SK-N-SH treated with all-trans-retinoic acid at 6 μM for 48 hours (cell line): ENCODE results near the gene MIOX.

ENCODE experiments used
- ATAC-seq: fragments of 200-7000 bp; cut with Tn5 transposase; 3 replicates; pipeline ENCODE4 v1.9.1; 2020; ENCODE audit warnings: mild to moderate bottlenecking, moderate library complexity
- ARNTL ChIP-seq: fragments of 450-650 bp; formaldehyde crosslinking; IDR thresholded peaks from 2 replicates; pipeline ENCODE4 v1.5.0; 2020; ENCODE audit warnings: low read depth, mild to moderate bottlenecking, moderate library complexity, borderline replicate concordance
- BACH2 ChIP-seq: fragments of 250-450 bp; sonication (Bioruptor Pico); IDR thresholded peaks from 2 replicates; pipeline ENCODE4 v1.9.0; 2021; ENCODE audit warnings: mild to moderate bottlenecking, borderline replicate concordance
- CSDC2 ChIP-seq: fragments of 250-450 bp; sonication (Bioruptor Pico); IDR thresholded peaks from 2 replicates; pipeline ENCODE4 v1.5.0; 2020; ENCODE audit warnings: mild to moderate bottlenecking, moderate library complexity
- ESRRG ChIP-seq: fragments of 250-450 bp; sonication (Bioruptor Pico); IDR thresholded peaks from 2 replicates; pipeline ENCODE4 v1.6.1; 2021; ENCODE audit warnings: mild to moderate bottlenecking
- GLIS3 ChIP-seq: fragments of 250-450 bp; sonication (Bioruptor Pico); IDR thresholded peaks from 2 replicates; pipeline ENCODE4 v1.5.0; 2020; ENCODE audit warnings: mild to moderate bottlenecking, moderate library complexity
- ISL1 ChIP-seq: fragments of 250-450 bp; sonication (Bioruptor Pico); IDR thresholded peaks from 2 replicates; pipeline ENCODE4 v2.1.2; 2022; ENCODE audit warnings: mild to moderate bottlenecking, moderate library complexity
- OSR1 ChIP-seq: fragments of 250-450 bp; sonication (Bioruptor Pico); IDR thresholded peaks from 2 replicates; pipeline ENCODE4 v1.8.0; 2022; ENCODE audit warnings: moderate library complexity, mild to moderate bottlenecking, inconsistent platforms
- PPARA ChIP-seq: fragments of 250-450 bp; sonication (Bioruptor Pico); IDR thresholded peaks from 2 replicates; pipeline ENCODE4 v1.5.0; 2020; ENCODE audit warnings: mild to moderate bottlenecking, borderline replicate concordance
- RARB ChIP-seq: fragments of 250-450 bp; sonication (Bioruptor Pico); IDR thresholded peaks from 2 replicates; pipeline ENCODE4 v1.8.0; 2021; ENCODE audit warnings: mild to moderate bottlenecking, moderate library complexity
- SNAI2 ChIP-seq: fragments of 250-450 bp; sonication (Bioruptor Pico); IDR thresholded peaks from 2 replicates; pipeline ENCODE4 v1.5.0; 2020; ENCODE audit warnings: mild to moderate bottlenecking, moderate library complexity
- TCF4 ChIP-seq: fragments of 250-450 bp; sonication (Bioruptor Pico); IDR thresholded peaks from 2 replicates; pipeline ENCODE4 v1.8.0; 2021; ENCODE audit warnings: mild to moderate bottlenecking, moderate library complexity, borderline replicate concordance
- TOX ChIP-seq: fragments of 250-450 bp; sonication (Bioruptor Pico); IDR thresholded peaks from 2 replicates; pipeline ENCODE4 v1.8.0; 2021; ENCODE audit warnings: mild to moderate bottlenecking, moderate library complexity, borderline replicate concordance
- ZC3H10 ChIP-seq: fragments of 250-450 bp; sonication (Bioruptor Pico); IDR thresholded peaks from 2 replicates; pipeline ENCODE4 v1.5.1; 2021; ENCODE audit warnings: mild to moderate bottlenecking, moderate library complexity
- ZFP3 ChIP-seq: fragments of 250-450 bp; sonication (Bioruptor Pico); IDR thresholded peaks from 2 replicates; pipeline ENCODE4 v1.5.0; 2020; ENCODE audit warnings: mild to moderate bottlenecking, moderate library complexity
- ZFP30 ChIP-seq: fragments of 450-650 bp; formaldehyde crosslinking; IDR thresholded peaks from 2 replicates; pipeline ENCODE4 v1.5.0; 2022; ENCODE audit warnings: mild to moderate bottlenecking, moderate library complexity
- ZNF565 ChIP-seq: fragments of 450-650 bp; formaldehyde crosslinking; conservative IDR thresholded peaks from 2 replicates; pipeline ENCODE4 v1.5.0; 2020; ENCODE audit warnings: low read depth, mild to moderate bottlenecking, moderate library complexity
- ZNF70 ChIP-seq: fragments of 450-650 bp; formaldehyde crosslinking; IDR thresholded peaks from 2 replicates; pipeline ENCODE4 v1.5.0; 2020; ENCODE audit warnings: mild to moderate bottlenecking, moderate library complexity
- ZNF8 ChIP-seq: fragments of 450-650 bp; formaldehyde crosslinking; IDR thresholded peaks from 2 replicates; pipeline ENCODE4 v1.5.0; 2020; ENCODE audit warnings: mild to moderate bottlenecking, moderate library complexity
- TF ChIP-seq, protein P1 (sequence below): fragments of 250-450 bp; sonication (Bioruptor Pico); IDR thresholded peaks from 2 replicates; pipeline ENCODE4 v1.5.0; 2020; ENCODE audit warnings: mild to moderate bottlenecking, moderate library complexity
- TF ChIP-seq, protein P2 (sequence below): fragments of 250-450 bp; sonication (Bioruptor Pico); IDR thresholded peaks from 2 replicates; pipeline ENCODE4 v1.8.0; 2021; ENCODE audit warnings: low read depth, mild to moderate bottlenecking, moderate library complexity, borderline replicate concordance
- TF ChIP-seq, protein P3 (sequence below): fragments of 250-450 bp; sonication (Bioruptor Pico); IDR thresholded peaks from 2 replicates; pipeline ENCODE4 v1.8.0; 2020; ENCODE audit warnings: mild to moderate bottlenecking, moderate library complexity, borderline replicate concordance
- TF ChIP-seq, protein P4 (sequence below): fragments of 250-450 bp; sonication (Bioruptor Pico); IDR thresholded peaks from 2 replicates; pipeline ENCODE4 v1.5.1; 2020; ENCODE audit warnings: low read depth, mild to moderate bottlenecking, moderate library complexity
- TF ChIP-seq, protein P5 (sequence below): fragments of 250-450 bp; sonication (Bioruptor Pico); IDR thresholded peaks from 2 replicates; pipeline ENCODE4 v1.5.1; 2021; ENCODE audit warnings: mild to moderate bottlenecking, moderate library complexity

Gene MIOX

DNA sequence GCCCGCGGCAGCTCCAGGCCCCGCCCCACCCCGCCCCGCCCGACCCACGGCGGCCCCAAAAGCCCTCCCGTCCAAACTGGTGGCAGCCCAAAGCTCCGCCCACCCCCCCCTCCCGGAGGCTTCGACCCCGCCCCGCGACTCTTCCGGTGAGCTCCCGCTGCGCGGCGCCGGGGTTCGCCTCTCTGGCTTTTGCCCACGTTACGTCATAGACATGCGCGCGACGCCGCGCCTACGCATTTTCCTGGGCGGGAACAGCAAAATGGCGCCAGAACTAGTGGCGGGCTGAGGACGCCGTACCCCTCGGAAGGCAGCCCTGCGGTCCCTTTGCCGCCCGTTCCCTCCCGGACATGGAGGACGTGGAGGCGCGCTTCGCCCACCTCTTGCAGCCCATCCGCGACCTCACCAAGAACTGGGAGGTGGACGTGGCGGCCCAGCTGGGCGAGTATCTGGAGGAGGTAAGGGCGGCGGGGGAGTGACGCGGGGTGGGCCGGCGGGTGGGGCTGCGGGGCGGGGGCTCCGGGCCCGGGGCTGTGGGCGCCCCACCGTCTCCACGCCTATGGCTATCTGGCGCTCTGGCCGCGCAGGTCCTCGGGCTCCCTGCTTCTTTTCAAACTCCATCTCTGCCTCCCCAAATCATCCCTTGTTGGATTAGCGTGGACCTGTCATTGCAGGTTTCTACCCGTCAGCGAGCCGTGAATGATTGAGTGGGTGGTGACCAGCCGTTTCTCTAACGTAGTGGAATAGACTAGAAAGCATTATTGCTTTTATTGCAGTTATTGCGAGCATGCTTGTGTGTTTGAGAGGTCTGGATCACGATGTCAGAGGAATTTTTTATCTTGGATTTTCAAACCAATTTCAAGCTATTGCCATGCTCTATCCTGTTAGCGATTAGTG is 21.6 kb downstream of the MIOX start, which contains the start of gene NCAPH2:
NCAPH2 (plus strand) TSS at position 234 of the 894 bp plus-strand sequence; CDS start at position 348, 114 bp downstream.
- peak; percentile 75 for ATAC-seq
- TF ChIP-seq PPARA (CRISPR knock-in tag) (no peak), ZFP30 (CRISPR knock-in tag) (no peak), CSDC2 (no peak), TOX (CRISPR knock-in tag) (no peak), OSR1 (no peak), ZFP3 (no peak), RARB (no peak), SNAI2 (CRISPR knock-in tag) (no peak), ZNF565 (CRISPR knock-in tag) (no peak), GLIS3 (CRISPR knock-in tag) (no peak), TCF4 (CRISPR knock-in tag) (no peak), ARNTL (CRISPR knock-in tag) (no peak)
- TF ChIP-seq, protein P1, sequence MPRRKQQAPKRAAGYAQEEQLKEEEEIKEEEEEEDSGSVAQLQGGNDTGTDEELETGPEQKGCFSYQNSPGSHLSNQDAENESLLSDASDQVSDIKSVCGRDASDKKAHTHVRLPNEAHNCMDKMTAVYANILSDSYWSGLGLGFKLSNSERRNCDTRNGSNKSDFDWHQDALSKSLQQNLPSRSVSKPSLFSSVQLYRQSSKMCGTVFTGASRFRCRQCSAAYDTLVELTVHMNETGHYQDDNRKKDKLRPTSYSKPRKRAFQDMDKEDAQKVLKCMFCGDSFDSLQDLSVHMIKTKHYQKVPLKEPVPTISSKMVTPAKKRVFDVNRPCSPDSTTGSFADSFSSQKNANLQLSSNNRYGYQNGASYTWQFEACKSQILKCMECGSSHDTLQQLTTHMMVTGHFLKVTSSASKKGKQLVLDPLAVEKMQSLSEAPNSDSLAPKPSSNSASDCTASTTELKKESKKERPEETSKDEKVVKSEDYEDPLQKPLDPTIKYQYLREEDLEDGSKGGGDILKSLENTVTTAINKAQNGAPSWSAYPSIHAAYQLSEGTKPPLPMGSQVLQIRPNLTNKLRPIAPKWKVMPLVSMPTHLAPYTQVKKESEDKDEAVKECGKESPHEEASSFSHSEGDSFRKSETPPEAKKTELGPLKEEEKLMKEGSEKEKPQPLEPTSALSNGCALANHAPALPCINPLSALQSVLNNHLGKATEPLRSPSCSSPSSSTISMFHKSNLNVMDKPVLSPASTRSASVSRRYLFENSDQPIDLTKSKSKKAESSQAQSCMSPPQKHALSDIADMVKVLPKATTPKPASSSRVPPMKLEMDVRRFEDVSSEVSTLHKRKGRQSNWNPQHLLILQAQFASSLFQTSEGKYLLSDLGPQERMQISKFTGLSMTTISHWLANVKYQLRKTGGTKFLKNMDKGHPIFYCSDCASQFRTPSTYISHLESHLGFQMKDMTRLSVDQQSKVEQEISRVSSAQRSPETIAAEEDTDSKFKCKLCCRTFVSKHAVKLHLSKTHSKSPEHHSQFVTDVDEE (CRISPR knock-in tag) = no peak
- TF ChIP-seq, protein P2, sequence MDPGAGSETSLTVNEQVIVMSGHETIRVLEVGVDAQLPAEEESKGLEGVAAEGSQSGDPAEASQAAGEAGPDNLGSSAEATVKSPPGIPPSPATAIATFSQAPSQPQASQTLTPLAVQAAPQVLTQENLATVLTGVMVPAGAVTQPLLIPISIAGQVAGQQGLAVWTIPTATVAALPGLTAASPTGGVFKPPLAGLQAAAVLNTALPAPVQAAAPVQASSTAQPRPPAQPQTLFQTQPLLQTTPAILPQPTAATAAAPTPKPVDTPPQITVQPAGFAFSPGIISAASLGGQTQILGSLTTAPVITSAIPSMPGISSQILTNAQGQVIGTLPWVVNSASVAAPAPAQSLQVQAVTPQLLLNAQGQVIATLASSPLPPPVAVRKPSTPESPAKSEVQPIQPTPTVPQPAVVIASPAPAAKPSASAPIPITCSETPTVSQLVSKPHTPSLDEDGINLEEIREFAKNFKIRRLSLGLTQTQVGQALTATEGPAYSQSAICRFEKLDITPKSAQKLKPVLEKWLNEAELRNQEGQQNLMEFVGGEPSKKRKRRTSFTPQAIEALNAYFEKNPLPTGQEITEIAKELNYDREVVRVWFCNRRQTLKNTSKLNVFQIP = no peak
- TF ChIP-seq, protein P3, sequence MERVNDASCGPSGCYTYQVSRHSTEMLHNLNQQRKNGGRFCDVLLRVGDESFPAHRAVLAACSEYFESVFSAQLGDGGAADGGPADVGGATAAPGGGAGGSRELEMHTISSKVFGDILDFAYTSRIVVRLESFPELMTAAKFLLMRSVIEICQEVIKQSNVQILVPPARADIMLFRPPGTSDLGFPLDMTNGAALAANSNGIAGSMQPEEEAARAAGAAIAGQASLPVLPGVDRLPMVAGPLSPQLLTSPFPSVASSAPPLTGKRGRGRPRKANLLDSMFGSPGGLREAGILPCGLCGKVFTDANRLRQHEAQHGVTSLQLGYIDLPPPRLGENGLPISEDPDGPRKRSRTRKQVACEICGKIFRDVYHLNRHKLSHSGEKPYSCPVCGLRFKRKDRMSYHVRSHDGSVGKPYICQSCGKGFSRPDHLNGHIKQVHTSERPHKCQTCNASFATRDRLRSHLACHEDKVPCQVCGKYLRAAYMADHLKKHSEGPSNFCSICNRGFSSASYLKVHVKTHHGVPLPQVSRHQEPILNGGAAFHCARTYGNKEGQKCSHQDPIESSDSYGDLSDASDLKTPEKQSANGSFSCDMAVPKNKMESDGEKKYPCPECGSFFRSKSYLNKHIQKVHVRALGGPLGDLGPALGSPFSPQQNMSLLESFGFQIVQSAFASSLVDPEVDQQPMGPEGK (CRISPR knock-in tag) = no peak
- TF ChIP-seq, protein P4, sequence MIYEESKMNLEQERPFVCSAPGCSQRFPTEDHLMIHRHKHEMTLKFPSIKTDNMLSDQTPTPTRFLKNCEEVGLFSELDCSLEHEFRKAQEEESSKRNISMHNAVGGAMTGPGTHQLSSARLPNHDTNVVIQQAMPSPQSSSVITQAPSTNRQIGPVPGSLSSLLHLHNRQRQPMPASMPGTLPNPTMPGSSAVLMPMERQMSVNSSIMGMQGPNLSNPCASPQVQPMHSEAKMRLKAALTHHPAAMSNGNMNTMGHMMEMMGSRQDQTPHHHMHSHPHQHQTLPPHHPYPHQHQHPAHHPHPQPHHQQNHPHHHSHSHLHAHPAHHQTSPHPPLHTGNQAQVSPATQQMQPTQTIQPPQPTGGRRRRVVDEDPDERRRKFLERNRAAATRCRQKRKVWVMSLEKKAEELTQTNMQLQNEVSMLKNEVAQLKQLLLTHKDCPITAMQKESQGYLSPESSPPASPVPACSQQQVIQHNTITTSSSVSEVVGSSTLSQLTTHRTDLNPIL (CRISPR knock-in tag) = no peak

DNA sequence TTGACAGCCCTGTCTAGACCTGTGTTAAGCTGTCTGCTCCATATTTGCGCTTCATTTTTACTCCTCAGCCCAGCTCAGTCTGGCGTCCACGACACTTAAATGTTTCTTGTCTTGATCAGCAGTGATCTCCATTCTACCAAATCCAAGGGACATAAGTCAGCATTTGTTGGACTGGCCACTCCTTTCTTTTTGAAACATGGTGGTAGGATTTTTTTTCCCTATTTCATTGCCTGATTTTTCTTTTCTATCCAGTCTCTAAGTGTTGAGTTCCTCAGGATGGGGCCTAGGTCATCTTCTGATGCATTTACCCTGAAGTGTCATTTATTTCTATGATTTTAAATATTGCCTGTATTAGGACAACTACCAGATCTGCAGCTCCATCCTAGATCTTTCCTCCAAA is 22.2 kb downstream of the MIOX start:
- TF ChIP-seq, protein P5, sequence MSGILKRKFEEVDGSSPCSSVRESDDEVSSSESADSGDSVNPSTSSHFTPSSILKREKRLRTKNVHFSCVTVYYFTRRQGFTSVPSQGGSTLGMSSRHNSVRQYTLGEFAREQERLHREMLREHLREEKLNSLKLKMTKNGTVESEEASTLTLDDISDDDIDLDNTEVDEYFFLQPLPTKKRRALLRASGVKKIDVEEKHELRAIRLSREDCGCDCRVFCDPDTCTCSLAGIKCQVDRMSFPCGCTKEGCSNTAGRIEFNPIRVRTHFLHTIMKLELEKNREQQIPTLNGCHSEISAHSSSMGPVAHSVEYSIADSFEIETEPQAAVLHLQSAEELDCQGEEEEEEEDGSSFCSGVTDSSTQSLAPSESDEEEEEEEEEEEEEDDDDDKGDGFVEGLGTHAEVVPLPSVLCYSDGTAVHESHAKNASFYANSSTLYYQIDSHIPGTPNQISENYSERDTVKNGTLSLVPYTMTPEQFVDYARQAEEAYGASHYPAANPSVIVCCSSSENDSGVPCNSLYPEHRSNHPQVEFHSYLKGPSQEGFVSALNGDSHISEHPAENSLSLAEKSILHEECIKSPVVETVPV (CRISPR knock-in tag) = no peak
- TF ChIP-seq PPARA (CRISPR knock-in tag) (no peak), ZNF8 (no peak), ZNF565 (CRISPR knock-in tag) (no peak), ISL1 (CRISPR knock-in tag) (no peak), ZC3H10 (CRISPR knock-in tag) (no peak), ZNF70 (CRISPR knock-in tag) (no peak), ZFP30 (CRISPR knock-in tag) (no peak), TCF4 (CRISPR knock-in tag) (no peak), OSR1 (no peak), BACH2 (CRISPR knock-in tag) (no peak), ESRRG (CRISPR knock-in tag) (no peak), TOX (CRISPR knock-in tag) (no peak)
- TF ChIP-seq, protein P2 = no peak
- TF ChIP-seq, protein P3 (CRISPR knock-in tag) = no peak
- no peak for ATAC-seq
